HG03139 (cell line): ENCODE data around the gene PRKACG.
A peak's percentile ranks its signal among the peaks of the same experiment; 100 is the strongest.
"Not testable (repeated sequence)": the region's sequence is repeated elsewhere in the genome, so short reads cannot be mapped to it uniquely, and the experiment has no call there.

Experiments used
- ATAC-seq: cut with Tn5 transposase; IDR thresholded peaks from one replicate; pipeline ENCODE4 v1.9.1; 2021; ENCODE audit not compliant: unreplicated experiment

Gene PRKACG

DNA sequence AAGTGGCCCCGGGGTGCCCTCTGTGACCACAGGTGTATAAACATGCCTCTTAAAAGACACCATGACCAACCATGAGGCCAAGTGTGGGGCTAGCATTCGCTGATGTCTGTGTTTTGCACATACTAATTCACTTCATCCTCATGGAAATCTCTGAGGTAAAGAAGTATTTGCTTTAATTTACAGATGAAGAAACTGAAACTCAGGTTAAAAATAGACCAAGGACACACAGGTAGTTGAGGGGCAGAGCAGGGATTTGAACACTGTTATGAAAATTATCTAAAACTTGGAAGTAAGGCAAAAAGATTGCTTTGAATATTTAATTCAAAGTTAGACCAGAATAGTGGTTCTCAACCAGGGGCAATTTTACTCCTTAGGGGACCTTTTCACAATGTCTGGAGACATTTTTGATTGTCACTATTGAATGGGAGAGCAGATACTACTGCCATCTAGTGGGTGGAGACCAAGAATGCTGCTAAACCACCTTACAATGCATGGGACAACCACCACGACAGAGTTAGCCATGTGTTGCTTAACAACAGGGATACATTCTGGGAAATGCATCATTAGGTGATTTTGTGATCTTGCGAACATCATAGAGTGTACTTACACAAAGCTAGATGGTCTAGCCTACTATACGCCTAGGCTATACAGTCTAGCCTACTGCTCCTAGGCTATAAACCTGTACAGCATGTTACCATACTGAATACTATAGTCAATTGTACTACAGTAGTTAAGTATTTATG is 13.6 kb upstream of the PRKACG start:
- peak; percentile 71 for ATAC-seq

DNA sequence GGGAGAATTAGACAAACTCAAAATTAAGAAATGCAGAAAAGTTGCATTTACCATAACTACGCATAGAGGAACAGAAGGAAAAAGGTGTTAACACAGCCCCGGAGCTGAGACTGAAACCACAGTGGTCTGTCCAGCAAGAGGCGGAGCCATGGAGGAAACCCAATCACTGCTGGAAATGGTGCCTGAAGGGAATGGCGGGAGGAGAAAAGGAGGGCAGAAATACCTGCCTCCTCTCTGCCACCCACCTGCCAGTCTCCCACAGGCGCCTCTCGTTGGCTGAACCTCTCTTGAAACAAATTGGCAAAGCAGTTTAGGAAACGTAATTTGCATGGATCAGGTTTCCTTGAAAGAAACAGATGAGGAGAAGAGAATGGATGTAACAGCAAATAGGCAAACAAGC is 9.7 kb upstream of the PRKACG start:
- no peak for ATAC-seq

DNA sequence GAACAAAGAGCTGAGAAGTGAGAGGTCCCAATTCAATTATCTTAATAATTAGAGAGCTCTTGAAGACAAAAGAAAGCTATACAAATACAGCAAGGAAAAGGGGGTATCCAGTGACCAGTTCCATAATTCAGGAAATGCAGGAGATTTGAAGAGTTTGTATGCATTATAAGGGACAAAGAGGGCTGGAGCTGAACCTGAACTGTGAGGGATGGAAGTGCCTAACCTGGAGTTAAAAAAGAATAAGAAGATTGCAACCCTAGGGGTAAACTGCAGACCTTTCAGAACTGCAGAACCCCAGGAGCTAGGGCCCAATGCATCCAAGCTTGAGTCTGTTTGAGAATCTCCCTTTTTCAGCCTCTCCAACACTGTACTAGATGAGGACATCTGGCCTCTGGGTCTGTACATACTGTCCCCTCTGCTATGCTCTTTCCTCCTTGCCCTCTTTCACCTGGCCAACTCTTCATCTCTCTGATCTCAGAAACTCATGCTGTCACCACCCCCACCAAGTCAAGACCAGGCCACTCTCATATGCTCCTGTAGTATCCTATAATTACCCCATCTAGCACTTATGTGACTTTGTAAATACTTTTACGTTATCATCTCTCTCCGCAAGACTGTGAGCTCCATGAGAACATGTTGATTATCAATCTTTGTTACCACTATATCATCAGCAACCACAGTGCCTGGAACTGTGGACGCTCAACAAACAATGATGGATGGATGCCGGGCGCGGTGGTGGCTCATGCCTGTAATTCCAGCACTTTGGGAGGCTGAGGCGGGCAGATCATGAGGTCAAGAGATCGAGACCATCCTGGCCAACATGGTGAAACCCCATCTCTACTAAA is 6.6 kb upstream of the PRKACG start:
- ATAC-seq, result no peak

- no peak for ATAC-seq
These were observed 5.9 kb upstream of the PRKACG start for GRCh38 chr9:69019808-69020207.

- ATAC-seq, result no peak
These were observed 4.8 kb upstream of the PRKACG start for GRCh38 chr9:69018737-69019136.

DNA sequence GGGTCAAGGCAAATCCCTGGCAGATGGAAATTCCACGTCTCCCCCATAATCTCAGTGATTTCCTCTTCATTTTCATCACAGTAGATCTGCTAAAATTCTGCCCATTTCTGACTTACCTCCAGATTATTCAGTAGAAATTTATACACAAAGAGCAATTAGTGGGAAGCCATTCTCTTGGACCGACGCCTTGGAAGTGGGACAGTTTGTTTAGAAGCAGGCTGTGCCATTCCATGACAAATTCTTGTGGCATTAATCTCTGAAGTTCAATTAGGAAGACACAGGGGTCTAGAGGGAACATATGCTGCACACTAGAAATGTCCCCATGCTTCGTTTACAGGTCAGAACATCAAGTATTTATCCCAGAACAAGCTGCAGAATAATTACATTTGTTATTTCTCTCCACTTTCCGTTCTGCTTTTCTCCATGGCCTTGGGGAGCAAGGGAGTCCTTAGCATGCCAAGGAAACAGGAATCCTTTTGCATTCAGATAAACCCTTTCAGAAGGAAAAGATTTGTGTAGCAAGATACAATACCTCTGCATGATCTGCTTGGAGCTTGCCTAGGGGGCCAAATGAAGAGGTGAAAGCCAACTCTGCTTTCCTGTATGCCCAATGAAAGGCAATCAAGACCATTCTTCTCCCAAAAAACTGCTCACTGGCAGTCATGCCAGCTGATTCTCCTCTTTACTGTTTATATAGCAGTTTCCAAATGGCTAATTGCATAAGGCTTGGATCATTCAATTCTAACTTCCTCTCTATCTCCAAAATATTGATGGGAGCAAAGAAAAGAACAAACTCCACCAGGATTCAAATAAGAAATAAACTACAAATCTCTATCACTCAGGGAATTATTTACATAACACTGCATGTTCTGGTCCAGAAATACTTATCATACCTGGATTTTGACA is 2.5 kb upstream of the PRKACG start:
- ATAC-seq, result no peak

GRCh38 chr9:69013382-69013727 is 558 bp downstream of the PRKACG start:
- no peak for ATAC-seq

DNA sequence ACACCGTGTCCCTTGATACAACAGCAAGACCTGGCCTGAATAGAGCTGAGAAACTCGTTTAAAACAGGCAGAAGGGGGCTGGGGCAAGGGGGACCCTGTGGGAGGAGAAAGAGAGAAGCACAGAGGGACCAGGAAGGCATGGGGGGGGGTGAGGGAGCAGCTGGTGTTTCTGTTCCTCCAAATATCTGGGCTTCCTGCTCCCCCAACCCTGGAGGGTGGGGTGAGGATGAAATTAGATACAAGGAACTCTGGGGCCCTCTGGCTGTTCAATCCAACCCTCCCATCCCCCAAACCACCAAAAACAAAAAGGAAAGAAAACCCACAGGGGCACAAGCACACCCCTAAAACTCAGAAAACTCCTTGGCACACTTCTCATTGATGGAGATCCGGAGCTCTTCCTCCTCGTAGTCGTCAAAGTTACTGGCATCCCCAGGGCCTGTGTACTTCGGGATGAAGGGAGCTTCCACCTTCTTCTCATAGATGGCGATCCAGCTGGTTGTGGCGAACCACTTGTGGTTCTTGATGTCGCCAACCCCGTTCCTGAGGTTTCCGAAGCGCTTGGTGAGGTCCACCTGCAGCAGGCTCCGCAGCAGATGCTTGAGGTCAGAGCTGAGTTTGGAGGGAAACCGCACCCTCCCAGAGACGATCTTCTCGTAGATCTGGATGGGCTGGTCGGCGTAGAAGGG is 1.1 kb downstream of the PRKACG start:
- ATAC-seq, result no peak

GRCh38 chr9:69009708-69010107 is 4.2 kb downstream of the PRKACG start:
- no peak for ATAC-seq

DNA sequence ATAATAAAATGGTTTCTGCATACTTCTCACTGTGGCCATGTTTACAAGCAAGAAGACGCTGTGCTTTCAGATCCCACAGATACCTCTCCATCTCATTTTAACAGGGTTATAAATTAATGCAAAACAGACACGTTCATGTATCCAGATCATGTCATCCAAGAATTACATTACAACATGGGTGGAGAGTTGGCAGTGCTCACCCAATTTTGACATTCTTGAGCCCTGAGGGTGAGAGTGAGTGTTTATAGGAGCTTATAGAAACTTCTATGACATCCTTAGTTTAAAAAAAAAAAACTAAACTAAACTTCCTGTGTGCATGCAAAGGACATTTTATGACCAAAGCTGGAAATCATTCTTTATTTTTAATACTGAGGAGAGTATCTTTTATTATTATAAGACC is 9.1 kb downstream of the PRKACG start:
- no peak for ATAC-seq

- no peak for ATAC-seq
These were observed 10.9 kb downstream of the PRKACG start for GRCh38 chr9:69003051-69003450.

DNA sequence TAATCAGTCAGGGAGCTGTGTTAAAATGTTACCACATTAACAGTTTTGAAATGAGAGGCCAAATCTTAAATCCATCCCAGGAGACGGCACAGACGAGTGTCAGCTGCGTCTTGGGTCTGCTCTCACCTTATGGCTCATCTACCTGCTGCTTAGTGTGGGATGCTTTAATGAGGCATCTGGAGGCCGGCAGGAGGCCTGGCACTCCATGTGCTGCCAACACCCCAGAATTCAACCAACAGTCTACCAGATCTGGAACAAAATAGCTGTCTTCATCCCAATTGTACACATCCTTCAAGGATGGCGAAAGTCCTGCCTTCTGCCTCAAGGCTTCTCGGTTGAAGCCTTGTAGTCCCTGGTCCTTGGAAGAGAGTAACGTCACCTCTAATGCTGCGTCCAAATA is 12.0 kb downstream of the PRKACG start:
- no peak for ATAC-seq

DNA sequence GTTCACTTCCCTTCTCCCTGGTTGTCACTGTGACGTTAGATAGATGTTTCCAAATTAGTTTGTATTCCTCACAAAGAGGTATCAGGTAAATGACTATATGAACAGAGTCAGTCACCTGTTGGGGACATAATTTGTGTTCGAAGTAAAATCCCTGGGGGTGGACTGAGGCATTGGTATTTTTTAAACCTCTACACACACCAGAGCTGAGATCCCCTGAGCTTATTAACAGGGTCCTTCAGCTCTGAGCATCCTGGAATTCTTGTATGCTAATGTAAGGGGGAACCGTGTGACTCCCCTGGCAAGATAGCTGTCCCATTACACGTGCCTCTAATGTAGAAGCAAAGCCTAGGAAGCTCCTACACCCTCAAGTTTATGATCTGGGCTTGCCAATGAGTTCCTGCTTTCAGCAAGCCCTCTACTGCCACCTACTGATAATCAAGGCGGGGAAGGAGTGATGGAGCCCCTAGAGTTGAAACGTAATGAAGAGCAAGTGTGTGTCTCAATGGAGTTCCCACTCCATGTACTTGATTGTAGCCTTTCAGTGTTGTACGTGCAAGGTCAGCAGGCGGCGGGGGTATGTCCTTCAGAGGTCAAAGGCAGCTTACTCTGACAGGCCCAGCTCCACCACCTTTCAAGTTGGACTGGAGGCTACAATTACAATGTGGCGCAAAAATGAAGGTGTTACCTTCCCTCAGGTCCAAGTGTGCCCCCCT is 14.4 kb downstream of the PRKACG start:
- ATAC-seq, result peak; percentile 68

DNA sequence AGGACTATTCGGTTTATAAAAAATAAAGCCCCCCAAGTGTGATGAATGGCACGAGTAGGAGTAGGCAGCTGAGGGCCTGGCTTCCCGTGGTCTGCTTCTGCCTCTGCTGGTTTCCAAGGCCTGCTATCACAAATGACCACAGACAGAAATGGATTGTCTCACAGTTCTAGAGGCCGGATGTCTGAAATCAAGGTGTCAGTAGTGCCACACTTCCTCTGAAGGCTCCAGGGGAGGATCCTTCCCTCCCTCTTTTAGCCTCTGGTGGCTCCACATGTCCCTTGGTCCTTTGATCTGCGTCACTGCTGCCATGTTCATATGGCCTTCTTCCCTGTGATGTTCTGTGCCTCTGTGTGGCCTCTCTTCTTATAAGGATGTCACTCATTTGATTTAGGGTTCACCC is 15.1 kb downstream of the PRKACG start:
- no peak for ATAC-seq

- no peak for ATAC-seq
These were observed 15.5 kb downstream of the PRKACG start for GRCh38 chr9:68998385-68998784.

DNA sequence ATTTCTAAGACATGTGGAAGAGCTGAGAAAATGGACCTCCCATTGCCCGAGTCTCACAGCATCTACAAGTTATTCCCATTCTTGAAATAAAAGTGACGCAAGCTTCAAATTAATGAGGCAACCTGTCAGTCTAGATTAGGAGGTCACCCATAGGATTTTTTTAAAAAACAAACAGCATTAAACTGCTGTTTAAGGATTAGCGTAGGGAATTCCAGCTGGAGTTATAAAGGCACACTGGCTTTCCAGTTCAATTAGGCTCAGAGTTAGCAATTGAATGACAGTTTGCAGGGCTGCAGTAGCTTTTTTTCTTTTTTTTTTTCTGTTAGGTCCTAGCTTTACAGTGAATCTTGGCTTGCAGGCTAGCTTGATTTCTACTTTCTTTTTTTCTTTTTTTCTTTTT is 16.2 kb downstream of the PRKACG start:
- ATAC-seq, result no peak

GRCh38 chr9:68996462-68996861 is 17.5 kb downstream of the PRKACG start:
- no peak for ATAC-seq

GRCh38 chr9:68995776-68996175 is 18.1 kb downstream of the PRKACG start:
- no peak for ATAC-seq

- ATAC-seq, result no peak
These were observed 22.5 kb downstream of the PRKACG start for GRCh38 chr9:68991457-68991856.

GRCh38 chr9:68986949-68987348 is 27.0 kb downstream of the PRKACG start:
- not testable (repeated sequence) for ATAC-seq
